Osteoblast (primary cell): ENCODE results near the gene IST1. TPM values are rescaled to one million over a fixed set of nuclear protein-coding genes. Genes with fewer than 3 reads are reported as not detected.

Experiments used
- DNase-seq: peaks from one replicate; pipeline ENCODE4 v3.0.0; 2011; ENCODE audit warnings: low spot score, mixed read lengths; ENCODE audit not compliant: insufficient read length; ENCODE audit errors: missing footprints
- H2AFZ ChIP-seq: 2 replicates; pipeline ENCODE4 v1.6.0; 2011; ENCODE audit warnings: mild to moderate bottlenecking, low read length
- H3K27ac ChIP-seq: 2 replicates; pipeline ENCODE4 v1.5.1; 2011; ENCODE audit warnings: mild to moderate bottlenecking, low read depth, low read length, moderate library complexity
- H3K27me3 ChIP-seq: 2 replicates; pipeline ENCODE4 v1.6.0; 2012; ENCODE audit warnings: mild to moderate bottlenecking, control low read depth, inconsistent platforms, low read length, moderate library complexity; ENCODE audit not compliant: insufficient read depth
- H3K36me3 ChIP-seq: 2 replicates; pipeline ENCODE4 v1.5.1; 2011; ENCODE audit warnings: mild to moderate bottlenecking, low read length, control low read depth, moderate library complexity; ENCODE audit not compliant: insufficient read depth
- H3K4me1 ChIP-seq: 2 replicates; pipeline ENCODE4 v1.5.1; 2011; ENCODE audit warnings: mild to moderate bottlenecking, low read length, control low read depth, moderate library complexity; ENCODE audit not compliant: insufficient read depth
- H3K4me2 ChIP-seq: 2 replicates; pipeline ENCODE4 v1.6.0; 2011; ENCODE audit warnings: mild to moderate bottlenecking, low read length; ENCODE audit not compliant: insufficient read depth
- H3K4me3 ChIP-seq: fragments of 200-600 bp; sonication (generic); 3 replicates; pipeline ENCODE4 v1.5.1; 2012; ENCODE audit warnings: mild to moderate bottlenecking, low read length, inconsistent platforms; ENCODE audit not compliant: insufficient read depth
- H3K79me2 ChIP-seq: 2 replicates; pipeline ENCODE4 v1.6.0; 2012; ENCODE audit warnings: mild to moderate bottlenecking, low read length, control low read depth, inconsistent platforms; ENCODE audit not compliant: insufficient read depth
- H3K9me3 ChIP-seq: 2 replicates; pipeline ENCODE4 v1.5.1; 2011; ENCODE audit warnings: low read depth, low read length, control low read depth
- H4K20me1 ChIP-seq: 2 replicates; pipeline ENCODE4 v1.6.0; 2012; ENCODE audit warnings: mild to moderate bottlenecking, low read length, control low read depth; ENCODE audit not compliant: insufficient read depth
- CTCF ChIP-seq: IDR thresholded peaks from 2 replicates; pipeline ENCODE4 v1.5.1; 2011; ENCODE audit warnings: mild to moderate bottlenecking, low read depth, low read length, moderate library complexity; ENCODE audit errors: extremely low read depth
- total RNA-seq: library from RNA; depleted of rRNA; stranded (reverse); fragments of >200 nt; gene quantifications from 2 replicates; pipeline ENCODE4 v1.2.3, GENCODE V29; 2012

IST1 gene
- total RNA-seq, 1 donor, result 229 TPM

DNA sequence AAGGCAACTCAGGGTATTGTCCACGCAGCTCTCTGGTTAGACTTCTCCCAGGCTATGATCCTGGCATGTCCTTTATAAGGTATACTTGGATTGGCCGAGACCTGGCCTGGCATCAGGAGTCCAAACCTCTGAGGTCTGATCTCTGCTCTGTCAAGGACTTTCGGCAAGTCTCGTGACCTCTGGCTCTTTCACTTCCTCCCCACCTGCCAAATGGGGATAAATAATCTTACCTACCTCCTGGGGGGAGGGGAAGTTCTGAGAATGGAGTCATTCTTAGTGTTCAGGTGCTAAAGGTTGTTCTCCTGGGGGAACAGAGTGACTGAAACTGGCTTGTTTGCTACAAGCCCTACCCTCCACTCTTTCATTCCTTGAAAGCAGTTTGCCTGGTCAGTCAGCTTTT lies 41.9 kb upstream of the IST1 start:
- Histone ChIP-seq H3K27ac (no peak overlapping the region), H2AFZ (no peak overlapping the region), H3K9me3 (no peaks in the 10 kb centered on the region), H3K4me3 (no peak overlapping the region), H3K27me3 (no peaks in the 10 kb centered on the region), H3K4me1 (no peaks in the 10 kb centered on the region), H3K79me2 (peaks cover 65% of the 10 kb centered on the region), H3K4me2 (no peak overlapping the region), H4K20me1 (peaks cover 20% of the 10 kb centered on the region), H3K36me3 (peaks cover 56% of the 10 kb centered on the region)
- no peak for DNase-seq
- no peak for TF ChIP-seq CTCF

DNA sequence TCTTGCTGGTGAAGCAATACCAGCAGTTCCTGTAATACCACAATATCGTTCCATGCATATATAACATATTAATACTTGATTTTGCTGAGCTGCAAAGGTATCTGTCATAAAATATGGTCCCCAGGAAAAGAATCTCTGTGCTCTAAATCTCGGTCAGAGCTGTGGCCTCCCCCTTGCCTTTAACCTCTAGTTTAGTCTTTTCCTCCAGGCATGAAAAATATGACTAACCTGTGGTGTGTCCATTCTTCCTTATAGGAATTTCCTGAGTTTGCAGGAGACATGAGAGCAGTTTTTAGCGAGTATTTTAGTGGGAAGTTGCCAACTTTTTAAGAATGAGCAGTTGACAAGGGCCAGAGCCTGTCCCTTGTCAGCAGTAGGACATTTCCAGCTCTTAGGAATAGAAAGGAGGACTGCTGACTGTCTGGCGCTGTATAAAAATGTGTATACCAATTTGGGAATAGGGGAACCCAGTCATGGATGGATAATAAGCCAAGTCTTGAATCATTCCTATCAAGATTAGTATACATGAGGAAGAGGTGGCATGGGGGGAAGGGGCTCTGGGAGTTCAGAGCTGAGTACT lies 40.9 kb upstream of the IST1 start:
- H3K4me1 ChIP-seq, result peaks cover 2% of the 10 kb centered on the region
- H3K27ac ChIP-seq, result no peak overlapping the region
- peak; percentile 81 for DNase-seq
- H3K9me3 ChIP-seq, result no peaks in the 10 kb centered on the region
- H3K4me2 ChIP-seq, result no peak overlapping the region
- H2AFZ ChIP-seq, result no peak overlapping the region
- H4K20me1 ChIP-seq, result peaks cover 20% of the 10 kb centered on the region
- peaks cover 58% of the 10 kb centered on the region for H3K79me2 ChIP-seq
- peaks cover 49% of the 10 kb centered on the region for H3K36me3 ChIP-seq
- H3K4me3 ChIP-seq, result no peak overlapping the region
- no peaks in the 10 kb centered on the region for H3K27me3 ChIP-seq
- TF ChIP-seq CTCF, result no peak

DNA sequence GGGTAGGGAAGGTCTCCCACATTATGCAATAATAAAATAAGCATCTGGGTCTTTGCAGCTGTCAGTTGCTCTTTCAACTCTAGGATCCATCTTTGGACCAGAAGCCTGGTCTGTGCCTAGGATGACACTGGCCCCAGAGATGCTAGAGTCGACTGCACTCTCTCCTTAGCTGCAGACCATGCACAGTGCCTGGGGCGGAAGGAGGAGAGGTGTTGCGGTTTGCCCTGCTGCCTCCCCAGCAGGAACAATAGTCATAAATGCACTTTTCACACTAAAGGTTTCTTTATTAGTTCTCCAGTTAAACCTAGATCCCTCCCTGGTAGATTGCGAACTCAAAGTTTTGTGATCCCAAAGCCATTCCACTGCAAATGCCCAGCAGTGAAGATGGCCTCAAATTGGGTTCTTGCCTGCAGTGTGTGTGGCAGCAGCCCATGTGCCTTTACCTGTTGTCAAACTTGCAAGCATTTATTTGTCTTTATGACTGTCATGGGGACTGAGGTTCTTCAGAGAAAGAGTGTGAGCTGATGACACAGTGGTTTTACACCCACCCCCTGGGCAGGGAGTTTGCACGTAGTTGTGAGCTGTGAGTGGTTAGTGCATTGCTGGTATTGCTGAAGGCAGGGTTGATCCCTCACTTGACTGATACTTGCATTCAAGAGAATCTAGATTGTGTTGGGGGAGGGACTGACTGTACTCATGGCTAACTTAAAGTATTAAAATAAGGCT lies 39.2 kb upstream of the IST1 start:
- Histone ChIP-seq H3K4me3 (no peak overlapping the region), H3K9me3 (no peaks in the 10 kb centered on the region), H3K4me2 (no peak overlapping the region), H3K4me1 (peaks cover 2% of the 10 kb centered on the region), H3K27me3 (no peaks in the 10 kb centered on the region), H3K27ac (no peak overlapping the region), H3K36me3 (peaks cover 33% of the 10 kb centered on the region), H2AFZ (no peak overlapping the region), H3K79me2 (peaks cover 55% of the 10 kb centered on the region), H4K20me1 (peaks cover 20% of the 10 kb centered on the region)
- TF ChIP-seq CTCF, result no peak
- DNase-seq, result no peak

- Histone ChIP-seq H3K27me3 (no peaks in the 10 kb centered on the region), H4K20me1 (peaks cover 10% of the 10 kb centered on the region), H3K79me2 (peaks cover 21% of the 10 kb centered on the region), H2AFZ (no peak overlapping the region), H3K36me3 (peaks cover 21% of the 10 kb centered on the region), H3K27ac (no peak overlapping the region), H3K9me3 (no peaks in the 10 kb centered on the region), H3K4me2 (no peak overlapping the region), H3K4me1 (peaks cover 2% of the 10 kb centered on the region), H3K4me3 (no peak overlapping the region)
- no peak for TF ChIP-seq CTCF
- DNase-seq, result no peak
Observed at GRCh38 chr16:71859762-71860521, 35.4 kb upstream of the IST1 start.
